ENCODE measurements around the gene MYRFL. TPM values are rescaled to one million over a fixed set of nuclear protein-coding genes. Genes with fewer than 3 reads are reported as not detected.

The MYRFL gene
- polyA plus RNA-seq, 1 donor, result 14.9 TPM

DNA sequence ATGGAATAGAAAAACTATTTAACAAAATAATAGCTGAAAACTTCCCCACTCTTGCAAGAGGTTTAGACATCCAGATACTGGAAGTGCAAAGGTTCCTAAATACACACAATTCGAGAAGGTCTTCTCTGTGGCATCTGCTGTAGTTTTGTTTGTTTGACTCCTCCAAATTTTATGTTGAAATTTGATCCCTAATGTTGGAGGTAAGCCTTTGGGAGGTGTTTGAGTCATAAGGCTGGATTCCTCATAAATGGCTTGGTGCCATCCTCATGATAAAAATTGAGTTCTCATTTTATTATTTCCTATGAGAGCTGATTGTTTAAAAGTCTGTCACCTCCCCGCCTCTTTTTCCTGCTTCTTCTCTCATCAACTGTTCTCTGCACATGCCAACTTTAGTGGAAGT is 182.7 kb downstream of the MYRFL start:
- Histone ChIP-seq H3K4me1 (ENCODE audit: control insufficient read depth, insufficient read depth, low read length) (peaks cover 3% of the 10 kb centered on the region), H3K36me3 (ENCODE audit: control insufficient read depth, insufficient read depth, low read length) (no peaks in the 10 kb centered on the region), H3K27ac (ENCODE audit: low read length) (no peak overlapping the region), H3K9me3 (ENCODE audit: control insufficient read depth, low read depth, low read length) (peaks cover 14% of the 10 kb centered on the region), H3K27me3 (ENCODE audit: control insufficient read depth, insufficient read depth, low read length) (no peaks in the 10 kb centered on the region), H3K4me3 (ENCODE audit: low read length) (no peak overlapping the region)
- WGBS (ENCODE audit: insufficient coverage, low lambda C conversion rate), result 80% methylated on average over 2 of the region's 2 CpGs
- no peak for DNase-seq

Other genes starting within 250 kb of the MYRFL start
- gene CCT2, start 239.8 kb upstream of the MYRFL start, polyA plus RNA-seq, result 164 TPM
- not detected for gene LRRC10, start 214.3 kb upstream of the MYRFL start, polyA plus RNA-seq
- 0.24 TPM for gene BEST3, start 125.9 kb upstream of the MYRFL start, polyA plus RNA-seq
- 58.6 TPM for gene RAB3IP, start 86.4 kb upstream of the MYRFL start, polyA plus RNA-seq